Naive thymus-derived CD4-positive, alpha-beta T cell (primary cell): Measurements from ENCODE around the gene CEMP1. TPM values are rescaled to one million over a fixed set of nuclear protein-coding genes. Genes with fewer than 3 reads are reported as not detected.
A peak's percentile ranks its signal among the peaks of the same experiment; 100 is the strongest.
"Not testable (repeated sequence)": the region's sequence is repeated elsewhere in the genome, so short reads cannot be mapped to it uniquely, and the experiment has no call there.

ENCODE experiments used
- ATAC-seq: fragments of 150-1000 bp; cut with Tn5 transposase; 2 replicates; pipeline ENCODE4 v1.10.0; 2021; ENCODE audit warnings: mild to moderate bottlenecking, moderate library complexity
- CTCF ChIA-PET: fragments of 350-600 bp; sonication (Branson Sonifier 250); formaldehyde crosslinking; loops from one replicate; lab custom pipeline; 2021; ENCODE audit warnings: antibody characterized with exemption; lab: Charles Lee
- POLR2A ChIA-PET: fragments of 350-600 bp; sonication (Branson Sonifier 250); formaldehyde crosslinking; loops from one replicate; lab custom pipeline; 2021; ENCODE audit warnings: antibody characterized with exemption, inconsistent platforms; lab: Charles Lee
- DNase-seq, 9 donors: peaks; one replicate each; pipeline versions ENCODE4 v3.0.0 to v3.0.0-alpha.2; 2020 to 2022; ENCODE audit warnings: mixed read lengths in 1 of 9
- H3K27ac ChIP-seq: one replicate; pipeline ENCODE4 v1.7.0; 2013; ENCODE audit warnings: mild to moderate bottlenecking, low read depth, low read length, moderate library complexity
- H3K27me3 ChIP-seq, 2 donors: one replicate each; pipeline ENCODE4 v1.7.0; 2013; ENCODE audit warnings: low read length in 2 of 2, mild to moderate bottlenecking in 2 of 2, moderate library complexity in 2 of 2; ENCODE audit not compliant: control insufficient read depth in 2 of 2, insufficient read depth in 2 of 2
- H3K36me3 ChIP-seq, 3 experiments: 1 replicate in 2 of 3; 2 replicates in 1 of 3; pipeline ENCODE4 v1.7.0; 2013; ENCODE audit warnings: low read length in 3 of 3, mild to moderate bottlenecking in 3 of 3, moderate library complexity in 1 of 3; ENCODE audit not compliant: insufficient read depth in 3 of 3, control insufficient read depth in 2 of 3
- H3K4me1 ChIP-seq, 2 donors: one replicate each; pipeline ENCODE4 v1.7.0; 2013; ENCODE audit warnings: low read length in 2 of 2, mild to moderate bottlenecking in 2 of 2, moderate library complexity in 1 of 2; ENCODE audit not compliant: control insufficient read depth in 2 of 2, insufficient read depth in 2 of 2
- H3K4me3 ChIP-seq: 2 replicates; pipeline ENCODE4 v1.7.0; 2013; ENCODE audit warnings: mild to moderate bottlenecking, low read length
- H3K9me3 ChIP-seq, 3 experiments: 1 replicate in 2 of 3; 2 replicates in 1 of 3; pipeline ENCODE4 v1.7.0; 2013; ENCODE audit warnings: low read length in 3 of 3; ENCODE audit not compliant: control insufficient read depth in 2 of 3
- H3K27ac Mint-ChIP-seq, 9 donors: one replicate each; pipeline ENCODE4 v1.8.0; 2020 to 2022; ENCODE audit warnings: mixed read lengths in 9 of 9, mild to moderate bottlenecking in 8 of 9, moderate library complexity in 5 of 9, inconsistent platforms in 2 of 9
- H3K27me3 Mint-ChIP-seq, 5 donors: one replicate each; pipeline ENCODE4 v1.8.0; 2021 to 2022; ENCODE audit warnings: mixed read lengths in 5 of 5, mild to moderate bottlenecking in 1 of 5
- H3K36me3 Mint-ChIP-seq, 5 donors: one replicate each; pipeline ENCODE4 v1.8.0; 2020 to 2022; ENCODE audit warnings: mixed read lengths in 5 of 5, mild to moderate bottlenecking in 3 of 5, inconsistent platforms in 1 of 5
- H3K4me1 Mint-ChIP-seq, 7 donors: one replicate each; pipeline ENCODE4 v1.8.0; 2020 to 2022; ENCODE audit warnings: mixed read lengths in 7 of 7, mild to moderate bottlenecking in 3 of 7, inconsistent platforms in 1 of 7
- H3K4me3 Mint-ChIP-seq, 10 donors: one replicate each; pipeline ENCODE4 v1.8.0; 2020 to 2022; ENCODE audit warnings: mild to moderate bottlenecking in 10 of 10, mixed read lengths in 10 of 10, moderate library complexity in 6 of 10, inconsistent platforms in 2 of 10
- H3K9me3 Mint-ChIP-seq, 11 donors: one replicate each; pipeline ENCODE4 v1.8.0; 2020 to 2022; ENCODE audit warnings: mixed read lengths in 11 of 11, mild to moderate bottlenecking in 4 of 11, inconsistent platforms in 1 of 11, moderate library complexity in 1 of 11
- intact Hi-C, 2 donors: fragments of 100-400 bp; cut with micrococcal nuclease; formaldehyde crosslinking; loops; one replicate each; pipeline ENCODE4 v1.15.1; 2023
- polyA plus RNA-seq, 2 donors: library from polyadenylated mRNA; unstranded; fragments of 300-500 nt; fragmentation: Illumina TruSeq; gene quantifications; one replicate each; pipeline ENCODE4 v1.2.3, GENCODE V29; 2021
- total RNA-seq, 6 experiments: library from RNA in 5 of 6; stranded (reverse) in 5 of 6; gene quantifications; 1 replicate in 5 of 6; 2 replicates in 1 of 6; pipeline ENCODE4 v1.2.3 and lab custom pipeline; 2021 to 2026

CEMP1 gene
- total RNA-seq (1 to 10 TPM in 3 of 5 experiments, not detected in 2; 1.4 to 3.3 (median 2.8) TPM), polyA plus RNA-seq (1 to 10 TPM; 3.7 to 7.3 TPM), total RNA-seq (lab: John Stamatoyannopoulos, UW) (1.5 reads per million, percentile 4 among the genes with 10 or more reads in this experiment)

GRCh38 chr16:2531371-2531695 lies at the start of gene CEMP1:
Gene CEMP1, minus strand, starts transcription at chr16:2531408. Its CDS starts 335 bp downstream, at chr16:2531073.
- H3K36me3 ChIP-seq = peaks cover 0 to 33% (median 0%) of the 10 kb centered on the region in 3 experiments
- ChIA-PET CTCF (interaction anchor here (0.7 to 1.0 kb wide), 2 partner anchors 11 to 35 kb away, joined by 3 read pairs; no protein-coding TSS in a partner anchor), POLR2A (interaction anchor here (0.6 to 6.0 kb wide), 5 partner anchors 8 to 568 kb away, joined by 3 to 89 read pairs (median 10); partner anchors contain the start of genes AMDHD2 and ATP6V0C)
- Mint-ChIP-seq H3K4me1 (peaks cover 0 to 28% (median 18%) of the 10 kb centered on the region in 7 donors), H3K27me3 (no peaks in the 10 kb centered on the region), H3K36me3 (peaks cover 0 to 3% (median 0%) of the 10 kb centered on the region in 5 donors), H3K4me3 (peak within 1 kb of the TSS; percentile 84 to 100 (median 96)), H3K27ac (peak within 1 kb of the TSS; percentile 96 to 100 (median 98)), H3K9me3 (peaks cover 0 to 2% (median 0%) of the 10 kb centered on the region in 11 donors)
- no peaks in the 10 kb centered on the region for H3K27me3 ChIP-seq
- DNase-seq (peak in 1 of 9 donors; percentile 52), ATAC-seq (no peak)
- peak within 1 kb of the TSS; percentile 71 for H3K4me3 ChIP-seq
- peaks cover 5 to 6% of the 10 kb centered on the region in 2 donors for H3K4me1 ChIP-seq
- intact Hi-C loops = loop anchor here (5.0 to 10.0 kb wide), 4 partner anchors 309 to 753 kb away; partner anchors contain the start of genes E4F1 (in 1 of the 2), HCFC1R1 (in 1 of the 2), THOC6 (in 1 of the 2) and TNFRSF12A (in 1 of the 2)
- no peaks in the 10 kb centered on the region for H3K9me3 ChIP-seq
- H3K27ac ChIP-seq = peak within 1 kb of the TSS; percentile 93

GRCh38 chr16:2580818-2581217 lies 49.6 kb upstream of the CEMP1 start:
- H3K9me3 Mint-ChIP-seq, DNase-seq, H3K4me3 Mint-ChIP-seq, intact Hi-C loops, H3K27me3 ChIP-seq, ATAC-seq, H3K27me3 Mint-ChIP-seq, POLR2A ChIA-PET, H3K36me3 Mint-ChIP-seq, H3K9me3 ChIP-seq, H3K27ac ChIP-seq, H3K27ac Mint-ChIP-seq, CTCF ChIA-PET, H3K4me3 ChIP-seq, H3K4me1 Mint-ChIP-seq, H3K4me1 ChIP-seq: not testable (repeated sequence)
- H3K36me3 ChIP-seq = peaks cover 0 to 13% (median 0%) of the 10 kb centered on the region in 3 experiments

GRCh38 chr16:2580143-2580542 lies 48.9 kb upstream of the CEMP1 start:
- DNase-seq = peak in 1 of 9 donors; percentile 16
- H3K4me1 Mint-ChIP-seq, H3K9me3 ChIP-seq, H3K4me1 ChIP-seq, H3K9me3 Mint-ChIP-seq, H3K4me3 Mint-ChIP-seq, H3K36me3 Mint-ChIP-seq, H3K27ac ChIP-seq, H3K27me3 Mint-ChIP-seq, H3K27me3 ChIP-seq, intact Hi-C loops, CTCF ChIA-PET, H3K27ac Mint-ChIP-seq, H3K4me3 ChIP-seq, H3K36me3 ChIP-seq, POLR2A ChIA-PET: not testable (repeated sequence)
- ATAC-seq = peak; percentile 82

- POLR2A ChIA-PET, intact Hi-C loops, H3K36me3 ChIP-seq, H3K4me3 ChIP-seq, H3K36me3 Mint-ChIP-seq, CTCF ChIA-PET, ATAC-seq, H3K4me3 Mint-ChIP-seq, H3K27ac ChIP-seq, H3K4me1 Mint-ChIP-seq, H3K4me1 ChIP-seq, H3K9me3 ChIP-seq, H3K27me3 Mint-ChIP-seq, DNase-seq, H3K27me3 ChIP-seq, H3K9me3 Mint-ChIP-seq, H3K27ac Mint-ChIP-seq: not testable (repeated sequence)
Observed at GRCh38 chr16:2578905-2579304, 47.7 kb upstream of the CEMP1 start.

GRCh38 chr16:2577044-2577443 lies 45.8 kb upstream of the CEMP1 start:
- ATAC-seq, H3K27me3 Mint-ChIP-seq, H3K27ac ChIP-seq, H3K27ac Mint-ChIP-seq, H3K4me1 Mint-ChIP-seq, H3K36me3 Mint-ChIP-seq, H3K4me3 Mint-ChIP-seq, H3K27me3 ChIP-seq, POLR2A ChIA-PET, DNase-seq, intact Hi-C loops, H3K9me3 Mint-ChIP-seq, H3K4me1 ChIP-seq, H3K9me3 ChIP-seq, H3K36me3 ChIP-seq, CTCF ChIA-PET, H3K4me3 ChIP-seq: not testable (repeated sequence)

GRCh38 chr16:2575839-2576238 lies 44.6 kb upstream of the CEMP1 start:
- H3K36me3 Mint-ChIP-seq, CTCF ChIA-PET: not testable (repeated sequence)

GRCh38 chr16:2572704-2573103 lies 41.5 kb upstream of the CEMP1 start:
- CTCF ChIA-PET, H3K9me3 Mint-ChIP-seq, H3K36me3 Mint-ChIP-seq, H3K4me1 ChIP-seq, H3K9me3 ChIP-seq, H3K36me3 ChIP-seq, H3K27me3 Mint-ChIP-seq, H3K4me3 Mint-ChIP-seq, DNase-seq, H3K27me3 ChIP-seq, ATAC-seq, intact Hi-C loops, H3K4me1 Mint-ChIP-seq, H3K27ac ChIP-seq, H3K4me3 ChIP-seq, POLR2A ChIA-PET, H3K27ac Mint-ChIP-seq: not testable (repeated sequence)

More at GRCh38 chr16:2575839-2576238, 44.6 kb upstream of the CEMP1 start:
- H3K4me3 Mint-ChIP-seq, H3K36me3 ChIP-seq, H3K27ac ChIP-seq, H3K4me1 Mint-ChIP-seq, POLR2A ChIA-PET, H3K9me3 ChIP-seq, intact Hi-C loops, H3K4me3 ChIP-seq, DNase-seq, H3K4me1 ChIP-seq, H3K9me3 Mint-ChIP-seq, ATAC-seq, H3K27me3 ChIP-seq, H3K27me3 Mint-ChIP-seq, H3K27ac Mint-ChIP-seq: not testable (repeated sequence)
